ENCODE data around the gene BRCC3.
A peak's percentile ranks its signal among the peaks of the same experiment; 100 is the strongest.

BRCC3 gene

GRCh38 chrX:155056877-155057792 is 14.2 kb upstream of the BRCC3 start:
- peak; percentile 63 for DNase-seq (ENCODE audit: low spot score)

DNA sequence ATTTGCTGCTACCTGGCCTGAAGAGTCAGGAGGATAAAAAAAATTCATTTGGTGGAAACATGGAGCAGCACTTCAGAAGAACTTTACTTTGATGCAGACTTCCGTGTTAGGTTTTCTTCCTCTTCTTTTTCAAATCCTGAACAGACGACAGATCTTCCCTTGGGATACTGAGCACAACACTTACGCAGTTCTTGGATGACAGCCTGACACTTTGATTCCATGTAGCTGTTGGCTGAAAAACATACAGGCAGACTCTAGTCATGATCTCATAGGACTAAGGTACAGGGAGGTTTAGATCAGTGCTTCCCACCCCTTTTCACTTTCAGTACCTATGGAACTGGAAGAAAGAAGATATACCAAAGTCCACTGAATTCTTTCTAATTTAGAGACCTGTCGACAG is 9.5 kb upstream of the BRCC3 start:
- no peak for DNase-seq (ENCODE audit: low spot score)

- no peak for DNase-seq (ENCODE audit: low spot score)
These were observed 6.1 kb upstream of the BRCC3 start for GRCh38 chrX:155065035-155065734.

DNA sequence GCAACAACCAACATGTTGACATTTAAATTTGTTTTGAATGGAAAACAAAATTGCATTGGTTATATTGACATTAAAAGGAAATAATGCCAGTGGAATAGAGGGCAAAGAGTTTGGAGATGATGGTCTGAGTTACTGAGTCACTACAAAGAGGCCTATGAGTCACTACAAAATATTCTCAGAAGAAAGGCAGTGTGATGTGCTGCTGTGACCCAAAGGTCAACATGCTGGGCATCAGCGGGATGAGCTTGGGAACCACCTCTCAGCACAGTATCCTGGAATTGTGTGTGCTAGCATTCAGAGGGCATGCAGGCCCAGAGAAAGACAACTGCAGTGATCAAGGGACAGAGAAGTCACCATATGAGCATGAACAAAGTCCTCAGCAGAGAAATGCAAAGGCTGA is 3.1 kb upstream of the BRCC3 start:
- DNase-seq (ENCODE audit: low spot score), result peak; percentile 54

GRCh38 chrX:155069414-155069813 is 1.9 kb upstream of the BRCC3 start:
- DNase-seq (ENCODE audit: low spot score), result no peak

- peak; percentile 11 for DNase-seq (ENCODE audit: low spot score)
These were observed 1.3 kb upstream of the BRCC3 start for GRCh38 chrX:155070038-155070437.

- DNase-seq (ENCODE audit: low spot score), result no peak
These were observed 689 bp upstream of the BRCC3 start for GRCh38 chrX:155070663-155070974.

DNA sequence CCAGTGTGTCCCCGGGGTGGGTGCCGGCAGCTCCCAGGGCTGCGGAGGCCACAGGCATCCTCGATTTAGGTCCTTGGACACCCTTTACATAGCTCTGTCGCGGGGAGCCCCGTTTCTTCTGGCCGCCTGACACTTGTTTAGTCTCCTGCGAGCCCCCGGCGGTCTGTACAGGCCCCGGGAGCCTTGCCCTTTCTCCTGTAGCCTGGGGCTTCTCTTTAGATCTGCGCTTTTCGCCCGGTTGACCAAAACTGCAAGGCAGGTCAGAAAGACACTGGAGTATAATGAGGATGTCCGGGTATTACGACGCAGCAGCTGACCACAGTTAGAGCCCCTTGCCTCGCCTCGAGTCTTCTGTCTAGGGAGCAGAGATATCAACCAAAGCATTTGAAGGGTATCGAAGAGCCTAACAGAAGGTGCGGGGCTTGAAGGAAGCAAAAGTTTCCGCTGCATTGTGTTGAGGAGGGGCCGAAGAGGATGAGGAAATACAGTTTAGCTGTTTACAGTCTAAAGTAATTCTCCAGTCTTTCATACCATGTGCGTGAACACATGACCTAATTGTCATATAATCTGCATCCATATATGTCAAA is 479 bp downstream of the BRCC3 start:
- no peak for DNase-seq (ENCODE audit: low spot score)

DNA sequence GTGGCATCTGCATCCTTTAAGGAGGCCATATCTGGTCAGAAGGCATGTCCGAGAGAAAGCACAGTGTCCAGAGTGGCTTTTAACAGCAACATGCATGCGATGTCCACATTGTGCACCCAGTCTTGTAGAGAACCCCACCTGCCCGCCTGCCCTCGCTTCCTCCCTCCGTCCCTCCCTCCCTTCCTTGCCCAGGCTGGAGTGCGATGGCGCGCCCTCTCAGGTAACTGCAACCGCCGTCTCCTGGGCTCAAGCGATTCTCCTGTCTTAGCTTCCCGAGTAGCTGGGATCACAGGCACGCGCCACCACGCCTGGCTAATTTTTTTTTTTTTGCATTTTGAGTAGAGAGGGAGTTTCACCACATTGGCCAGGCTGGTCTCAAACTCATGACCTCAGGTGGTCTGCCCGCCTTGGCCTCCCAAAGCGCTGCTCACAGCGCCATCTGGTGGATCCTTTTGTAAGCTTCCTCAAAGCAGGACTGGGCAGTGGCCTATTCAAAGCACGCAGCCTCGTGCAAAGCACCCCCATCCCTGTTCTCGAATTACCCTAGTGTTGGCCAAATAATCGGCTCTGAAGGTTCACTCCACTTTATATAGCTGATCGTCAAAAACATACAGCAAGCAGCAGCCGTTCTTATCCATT is 15.0 kb downstream of the BRCC3 start:
- no peak for DNase-seq (ENCODE audit: low spot score)

DNA sequence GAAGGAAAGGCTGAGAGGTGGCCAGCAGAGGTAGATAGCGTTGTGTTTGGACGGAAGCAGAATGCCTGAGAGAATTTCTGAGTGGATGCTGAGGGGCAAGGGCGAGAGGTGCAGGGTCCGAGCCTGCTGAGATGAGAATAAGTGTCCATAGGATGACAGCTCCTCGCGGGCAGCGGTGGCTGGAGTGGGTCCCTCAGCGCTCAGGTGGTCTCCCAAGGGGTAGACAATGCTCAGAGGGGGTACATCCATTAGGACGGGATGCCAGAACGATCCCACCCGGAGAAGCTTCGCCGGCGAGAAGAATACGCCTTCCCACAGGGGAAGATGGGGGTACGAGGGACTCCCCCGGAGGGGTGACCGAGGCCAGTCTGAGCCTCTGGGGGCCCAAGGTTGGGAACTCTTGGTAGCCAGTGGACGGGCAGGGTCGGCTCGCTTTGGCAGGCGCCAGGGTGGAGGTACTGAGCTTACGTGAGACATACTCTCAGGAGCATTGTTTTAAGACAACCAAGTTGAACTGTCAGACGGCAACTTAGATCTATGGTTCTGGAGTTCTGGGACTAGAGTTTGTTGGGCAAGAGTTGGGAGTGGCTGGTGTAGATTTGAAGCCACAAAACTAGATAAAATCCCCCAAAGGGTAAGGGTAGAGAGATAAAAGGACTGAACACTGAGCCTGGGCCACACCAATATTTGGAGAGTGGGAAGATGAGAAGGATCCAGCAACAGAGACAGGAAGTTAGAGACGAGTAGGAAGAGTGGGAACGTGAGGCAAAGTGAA is 15.8 kb downstream of the BRCC3 start:
- DNase-seq (ENCODE audit: low spot score), result no peak

DNA sequence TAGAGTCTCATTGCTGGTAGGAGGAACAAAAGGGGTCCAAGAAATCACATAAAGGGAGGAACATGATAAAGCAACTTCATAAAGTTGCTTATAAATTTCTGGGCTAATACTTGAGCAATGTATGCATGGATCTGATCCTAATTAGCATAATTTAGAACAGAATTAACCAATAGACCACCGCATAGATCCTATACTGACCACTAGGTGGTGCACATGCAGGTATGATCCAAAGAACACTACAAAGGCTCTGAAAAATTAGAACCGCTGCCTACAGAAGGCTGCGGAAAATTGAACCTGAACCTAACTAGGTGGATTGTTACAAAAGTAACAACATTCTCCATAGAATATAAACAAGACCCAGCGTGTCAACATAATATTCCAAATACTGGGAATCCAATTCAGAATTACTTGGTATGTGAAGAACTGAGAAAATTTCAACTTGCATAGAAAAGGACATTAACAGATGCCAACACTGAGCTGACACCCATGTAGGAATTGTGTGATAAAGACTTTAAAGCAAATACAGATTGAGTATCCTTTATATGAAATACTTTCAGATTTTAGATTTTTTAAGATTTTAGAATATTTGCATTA is 23.3 kb downstream of the BRCC3 start:
- DNase-seq (ENCODE audit: low spot score), result peak; percentile 26

GRCh38 chrX:155105919-155106318 is 34.6 kb downstream of the BRCC3 start:
- DNase-seq (ENCODE audit: low spot score), result no peak

- DNase-seq (ENCODE audit: low spot score), result no peak
These were observed 37.1 kb downstream of the BRCC3 start for GRCh38 chrX:155108427-155108826.

DNA sequence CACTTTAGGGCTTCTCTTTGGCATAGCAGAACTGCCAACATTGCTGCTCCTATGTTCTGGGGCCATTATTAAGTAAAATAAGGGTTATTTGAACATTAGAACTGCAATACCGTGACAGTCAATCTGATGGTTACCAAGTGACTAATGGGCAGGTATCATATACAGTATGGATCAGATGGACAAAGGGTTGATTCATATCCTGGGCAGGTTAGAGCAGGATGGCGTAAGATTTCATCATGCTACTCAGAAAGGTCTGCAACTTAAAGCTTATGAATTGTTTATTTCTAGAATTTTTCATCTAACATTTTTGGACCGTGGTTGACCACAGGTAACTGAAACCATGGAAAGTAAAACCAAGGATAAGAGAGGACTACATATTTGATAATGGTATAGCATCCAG is 40.9 kb downstream of the BRCC3 start:
- peak; percentile 23 for DNase-seq (ENCODE audit: low spot score)

DNA sequence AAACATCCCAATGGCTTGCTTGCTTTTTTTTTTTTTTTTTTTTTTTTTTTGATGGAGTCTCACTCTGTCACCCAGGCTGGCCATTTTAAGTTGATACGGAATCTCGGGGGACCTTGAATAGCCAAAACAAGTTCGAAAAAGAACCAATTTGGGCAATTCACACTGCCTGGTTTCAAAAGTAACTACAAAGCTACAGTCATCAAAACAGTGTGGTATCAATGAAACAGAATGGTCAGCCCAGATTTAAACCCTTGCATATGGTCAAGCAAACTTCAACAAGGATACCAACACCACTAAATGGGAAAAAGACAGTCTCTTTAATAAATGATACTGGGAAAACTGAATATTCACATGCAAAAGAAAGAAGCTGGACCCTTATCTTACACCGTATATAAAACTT is 41.8 kb downstream of the BRCC3 start:
- no peak for DNase-seq (ENCODE audit: low spot score)

DNA sequence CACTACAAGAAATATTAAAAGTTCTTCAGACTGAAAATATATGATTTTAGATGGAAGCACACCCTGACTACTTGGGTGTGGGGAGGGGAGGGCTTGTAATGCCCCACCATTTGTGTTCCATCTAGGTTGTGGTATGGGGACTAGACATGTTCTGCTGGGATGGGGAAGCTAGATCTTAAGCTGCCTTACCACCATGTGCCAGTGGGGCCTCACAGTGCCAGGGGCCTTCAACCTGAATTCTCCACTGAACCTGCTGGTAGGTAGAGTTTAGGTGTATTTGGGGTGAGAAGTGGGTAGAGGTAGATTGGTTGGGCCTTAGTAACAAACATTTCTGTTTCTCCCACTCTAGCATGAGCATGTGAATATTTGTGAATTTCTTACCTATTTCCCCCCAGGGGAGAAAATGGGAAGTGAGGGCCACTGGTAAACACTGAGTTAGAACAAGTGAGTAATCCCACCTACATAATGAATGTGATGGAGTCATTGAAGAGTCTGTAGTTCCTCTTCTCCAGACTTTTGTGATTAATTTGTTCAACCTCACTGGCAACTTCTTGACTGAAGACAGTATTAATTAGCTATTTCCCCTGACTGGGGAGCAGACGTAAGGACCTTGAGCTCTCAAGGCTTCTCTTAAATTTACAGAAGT is 44.0 kb downstream of the BRCC3 start:
- no peak for DNase-seq (ENCODE audit: low spot score)

DNA sequence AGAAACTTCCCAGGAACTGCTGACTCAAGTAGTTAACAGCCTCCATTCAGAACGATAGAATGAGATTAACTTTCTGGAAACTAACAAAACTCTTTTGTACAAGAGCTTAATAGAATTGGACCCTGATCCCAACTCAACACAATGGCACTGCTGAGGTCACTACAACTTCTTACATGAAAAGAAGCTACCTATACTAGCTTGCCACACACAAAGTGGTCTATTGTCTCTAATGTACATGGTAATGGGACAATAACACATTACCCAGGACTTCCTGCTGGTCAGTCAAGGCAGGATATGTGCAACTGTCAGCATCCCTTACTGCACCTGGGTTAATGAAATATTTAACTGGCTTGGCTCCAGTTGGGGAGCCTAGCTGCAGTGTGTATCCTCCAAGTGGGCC is 56.2 kb downstream of the BRCC3 start:
- no peak for DNase-seq (ENCODE audit: low spot score)

DNA sequence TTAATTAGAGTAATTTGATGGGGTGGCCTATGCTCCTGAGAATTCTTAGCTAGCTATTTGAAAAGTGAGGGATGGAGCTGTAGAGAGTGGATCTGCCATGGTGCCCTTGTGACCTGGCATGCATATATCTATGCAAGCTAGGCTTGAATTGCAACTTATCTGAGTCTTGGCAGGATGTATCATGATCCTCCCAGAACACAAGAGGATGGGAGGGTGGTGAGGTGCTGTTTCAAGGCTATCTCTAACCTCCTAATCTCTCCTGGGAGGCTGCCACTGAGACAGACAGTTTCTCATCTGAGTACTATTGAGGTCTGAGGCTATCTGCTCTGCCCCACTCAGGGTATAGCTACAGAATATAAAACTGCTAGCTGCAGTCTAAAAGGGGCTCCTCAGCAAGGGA is 56.6 kb downstream of the BRCC3 start:
- no peak for DNase-seq (ENCODE audit: low spot score)

GRCh38 chrX:155132110-155132509 is 60.8 kb downstream of the BRCC3 start:
- DNase-seq (ENCODE audit: low spot score), result no peak

DNA sequence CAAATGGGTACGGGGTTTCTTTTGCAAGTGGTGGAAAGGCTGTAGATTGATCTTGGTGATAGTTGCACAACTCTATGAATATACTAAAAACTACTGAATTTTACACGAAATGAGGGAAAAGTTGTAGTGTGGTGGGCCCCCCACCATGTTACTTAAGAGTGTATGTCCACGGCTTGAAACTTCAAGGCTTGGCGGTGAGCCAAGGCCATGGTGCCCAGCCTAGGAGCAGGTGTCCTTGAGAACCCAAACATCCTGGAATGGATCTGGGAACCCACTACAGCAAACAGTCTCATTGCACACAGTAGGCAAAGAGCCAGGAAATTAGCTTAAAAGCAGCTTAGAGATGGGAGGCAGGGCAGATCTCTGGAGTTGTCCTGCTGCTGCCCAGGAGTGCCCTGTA is 62.9 kb downstream of the BRCC3 start:
- no peak for DNase-seq (ENCODE audit: low spot score)

- no peak for DNase-seq (ENCODE audit: low spot score)
These were observed 72.7 kb downstream of the BRCC3 start for GRCh38 chrX:155143959-155144548.
